SU-DHL-6 (cell line): Measurements from ENCODE around the gene HDAC2.

Experiments used
- H2AFZ ChIP-seq: fragments of 200-600 bp; sonication (generic); 2 replicates; pipeline ENCODE4 v1.6.1; 2014; ENCODE audit warnings: low read depth, mild to moderate bottlenecking, moderate library complexity, mixed read lengths, antibody characterized with exemption, low read length; ENCODE audit not compliant: severe bottlenecking
- H3F3A ChIP-seq: fragments of 200-600 bp; shearing (Covaris generic); 2 replicates; pipeline ENCODE4 v1.6.0; 2016; ENCODE audit warnings: antibody characterized with exemption, mild to moderate bottlenecking; ENCODE audit not compliant: insufficient read depth
- H3K27ac ChIP-seq: fragments of 200-600 bp; sonication (generic); 2 replicates; pipeline ENCODE4 v1.5.1; 2016; ENCODE audit warnings: low read depth, mild to moderate bottlenecking, low read length, moderate library complexity, mixed read lengths
- H3K27me3 ChIP-seq: fragments of 200-600 bp; sonication (generic), shearing (Covaris generic); 2 replicates; pipeline ENCODE4 v1.6.0; 2014; ENCODE audit warnings: mild to moderate bottlenecking, low read length
- H3K36me3 ChIP-seq: fragments of 200-600 bp; sonication (generic); 2 replicates; pipeline ENCODE4 v1.6.1; 2014; ENCODE audit warnings: mild to moderate bottlenecking, low read length, mixed read lengths
- H3K4me2 ChIP-seq: fragments of 300-600, 200-600 bp; shearing (Covaris generic), sonication (generic); 2 replicates; pipeline ENCODE4 v1.6.0; 2014; ENCODE audit warnings: low read length, low read depth, mild to moderate bottlenecking; ENCODE audit not compliant: poor library complexity, severe bottlenecking
- H3K4me3 ChIP-seq: fragments of 200-600 bp; sonication (generic); 2 replicates; pipeline ENCODE4 v1.5.1; 2014; ENCODE audit warnings: antibody characterized with exemption, low read length, mild to moderate bottlenecking, mixed read lengths; ENCODE audit not compliant: insufficient read depth, poor library complexity, severe bottlenecking
- H3K79me2 ChIP-seq: fragments of 200-600 bp; sonication (generic); 2 replicates; pipeline ENCODE4 v1.6.1; 2014; ENCODE audit warnings: mild to moderate bottlenecking, low read length, moderate library complexity; ENCODE audit not compliant: insufficient read depth
- H3K9ac ChIP-seq: fragments of 200-600 bp; sonication (generic); 2 replicates; pipeline ENCODE4 v1.7.0; 2014; ENCODE audit warnings: mild to moderate bottlenecking, low read length
- H3K9me2 ChIP-seq: fragments of 200-600 bp; sonication (generic); replicated peaks from 2 replicates; pipeline ENCODE4 v1.6.1; 2014; ENCODE audit warnings: low read length; ENCODE audit not compliant: insufficient read depth
- H3K9me3 ChIP-seq: fragments of 200-600 bp; sonication (generic); 2 replicates; pipeline ENCODE4 v1.6.1; 2014; ENCODE audit warnings: low read length, mixed read lengths; ENCODE audit not compliant: insufficient read depth
- H4K20me1 ChIP-seq: fragments of 200-600 bp; sonication (generic); 2 replicates; pipeline ENCODE4 v1.6.1; 2014; ENCODE audit warnings: low read depth, mild to moderate bottlenecking, antibody characterized with exemption, low read length, moderate library complexity, mixed read lengths
- CTCF ChIP-seq: fragments of 200-600 bp; sonication (generic); IDR thresholded peaks from one replicate; pipeline ENCODE4 v1.5.1; 2017; ENCODE audit warnings: antibody characterized with exemption, mild to moderate bottlenecking, low read length, moderate library complexity; ENCODE audit not compliant: insufficient read depth, poor library complexity, severe bottlenecking
- EZH2phosphoT487 ChIP-seq: fragments of 200-600 bp; sonication (generic), shearing (Covaris generic); conservative IDR thresholded peaks from 2 replicates; pipeline ENCODE4 v1.6.1; 2018; ENCODE audit warnings: mild to moderate bottlenecking, antibody characterized with exemption, low read length, moderate library complexity, mixed read lengths

The HDAC2 gene

GRCh38 chr6:113903666-113904330 is 67.2 kb downstream of the HDAC2 start:
- H3K79me2 ChIP-seq: no peaks in the 10 kb centered on the region
- H3K36me3 ChIP-seq: no peaks in the 10 kb centered on the region
- no peak overlapping the region for H2AFZ ChIP-seq
- no peaks in the 10 kb centered on the region for H3K9me2 ChIP-seq
- H3K9ac ChIP-seq: no peak overlapping the region
- no peaks in the 10 kb centered on the region for H3K9me3 ChIP-seq
- no peak overlapping the region for H3K27ac ChIP-seq
- H3K27me3 ChIP-seq: no peaks in the 10 kb centered on the region
- TF ChIP-seq EZH2phosphoT487 (no peak), CTCF (no peak)
- no peaks in the 10 kb centered on the region for H4K20me1 ChIP-seq
- no peak overlapping the region for H3K4me2 ChIP-seq
- no peak overlapping the region for H3K4me3 ChIP-seq
- H3F3A ChIP-seq: no peaks in the 10 kb centered on the region

GRCh38 chr6:113901482-113901881 is 69.5 kb downstream of the HDAC2 start:
- H3K9me2 ChIP-seq: no peaks in the 10 kb centered on the region
- H3K9ac ChIP-seq: no peak overlapping the region
- TF ChIP-seq CTCF (no peak), EZH2phosphoT487 (no peak)
- H3K4me3 ChIP-seq: no peak overlapping the region
- H4K20me1 ChIP-seq: no peaks in the 10 kb centered on the region
- H3K27ac ChIP-seq: no peak overlapping the region
- H3F3A ChIP-seq: no peaks in the 10 kb centered on the region
- H3K79me2 ChIP-seq: no peaks in the 10 kb centered on the region
- H3K9me3 ChIP-seq: no peaks in the 10 kb centered on the region
- no peaks in the 10 kb centered on the region for H3K36me3 ChIP-seq
- no peak overlapping the region for H3K4me2 ChIP-seq
- H2AFZ ChIP-seq: no peak overlapping the region
- H3K27me3 ChIP-seq: no peaks in the 10 kb centered on the region

GRCh38 chr6:113894712-113895674 is 76.0 kb downstream of the HDAC2 start:
- no peaks in the 10 kb centered on the region for H3K9me3 ChIP-seq
- H3K79me2 ChIP-seq: no peaks in the 10 kb centered on the region
- H3K27me3 ChIP-seq: no peaks in the 10 kb centered on the region
- no peak overlapping the region for H3K4me2 ChIP-seq
- H3K36me3 ChIP-seq: no peaks in the 10 kb centered on the region
- H4K20me1 ChIP-seq: no peaks in the 10 kb centered on the region
- H3F3A ChIP-seq: no peaks in the 10 kb centered on the region
- H3K4me3 ChIP-seq: no peak overlapping the region
- H3K27ac ChIP-seq: no peak overlapping the region
- TF ChIP-seq CTCF: no peak
- no peak for TF ChIP-seq EZH2phosphoT487
- no peaks in the 10 kb centered on the region for H3K9me2 ChIP-seq
- no peak overlapping the region for H3K9ac ChIP-seq
- H2AFZ ChIP-seq: no peak overlapping the region
